Lower leg skin (tissue), 4 donors: ENCODE results near the gene ICA1. TPM values are rescaled to one million over a fixed set of nuclear protein-coding genes. Genes with fewer than 3 reads are reported as not detected.

ENCODE experiments used
- DNase-seq, 2 donors: peaks; one replicate each; pipeline ENCODE4 v3.0.0-alpha.2; 2019; ENCODE audit warnings: low spot score in 2 of 2
- H3K4me3 ChIP-seq: fragments of 200-600 bp; sonication (generic); 2 replicates; pipeline ENCODE4 v1.5.1; 2017; ENCODE audit warnings: mild to moderate bottlenecking, low read depth; ENCODE audit not compliant: poor library complexity, severe bottlenecking
- POLR2A ChIP-seq, 2 donors: fragments of 450-650 bp; IDR thresholded peaks; one replicate each; pipeline ENCODE4 v1.6.1; 2016 to 2017; ENCODE audit warnings: antibody characterized with exemption in 2 of 2, mild to moderate bottlenecking in 1 of 2, moderate library complexity in 1 of 2
- WGBS, 2 donors: methylation state at CpG; one replicate each; pipeline ENCODE4 v1.1.5; 2018; 5-methylcytosine and 5-hydroxymethylcytosine counted together
- intact Hi-C: fragments of 100-400 bp; cut with DNase I; formaldehyde crosslinking; loops from one replicate; pipeline ENCODE4 v1.15.0; 2023; ENCODE audit warnings: low total_unique reads
- total RNA-seq, 4 donors: library from RNA; depleted of rRNA; stranded (reverse); fragments of >200 nt; gene quantifications; one replicate each; pipeline ENCODE4 v1.1.0, GENCODE V29; 2016
- TF ChIP-seq, protein P1 (sequence below), 3 donors: fragments of 450-650 bp; IDR thresholded peaks; one replicate each; pipeline ENCODE4 v1.5.1; 2016; ENCODE audit warnings: antibody characterized with exemption in 3 of 3, mild to moderate bottlenecking in 3 of 3, moderate library complexity in 2 of 3

Gene ICA1
- total RNA-seq, 4 donors from 2014 or later: 12.8 to 33.6 (median 18.4) TPM

DNA sequence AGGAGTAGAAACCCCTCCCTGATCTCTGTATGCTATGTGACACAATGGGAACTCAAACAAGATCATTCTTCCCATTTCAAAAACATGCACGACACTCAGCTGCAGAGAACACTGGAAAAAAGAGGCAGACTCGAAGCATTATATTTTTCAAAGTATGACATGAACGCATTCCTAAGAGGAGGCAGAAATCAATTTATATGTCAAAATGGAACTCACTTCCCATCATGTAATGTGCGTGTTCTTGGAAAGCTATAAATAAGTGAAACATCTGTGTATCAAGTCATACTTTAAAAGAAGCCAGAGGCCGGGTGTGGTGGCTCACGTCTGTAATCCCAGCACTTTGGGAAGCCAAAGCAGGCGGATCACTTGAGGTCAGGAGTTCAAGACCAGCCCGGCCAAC is 142.7 kb downstream of the ICA1 start:
- H3K4me3 ChIP-seq: no peak overlapping the region
- intact Hi-C loops: no loop called here
- WGBS, 2 donors: 67 to 69% methylated on average over 8 of the region's 8 CpGs
- DNase-seq: no peak
- TF ChIP-seq POLR2A (IDR thresholded peaks at IDR 0.05): no peak
- TF ChIP-seq, protein P1, sequence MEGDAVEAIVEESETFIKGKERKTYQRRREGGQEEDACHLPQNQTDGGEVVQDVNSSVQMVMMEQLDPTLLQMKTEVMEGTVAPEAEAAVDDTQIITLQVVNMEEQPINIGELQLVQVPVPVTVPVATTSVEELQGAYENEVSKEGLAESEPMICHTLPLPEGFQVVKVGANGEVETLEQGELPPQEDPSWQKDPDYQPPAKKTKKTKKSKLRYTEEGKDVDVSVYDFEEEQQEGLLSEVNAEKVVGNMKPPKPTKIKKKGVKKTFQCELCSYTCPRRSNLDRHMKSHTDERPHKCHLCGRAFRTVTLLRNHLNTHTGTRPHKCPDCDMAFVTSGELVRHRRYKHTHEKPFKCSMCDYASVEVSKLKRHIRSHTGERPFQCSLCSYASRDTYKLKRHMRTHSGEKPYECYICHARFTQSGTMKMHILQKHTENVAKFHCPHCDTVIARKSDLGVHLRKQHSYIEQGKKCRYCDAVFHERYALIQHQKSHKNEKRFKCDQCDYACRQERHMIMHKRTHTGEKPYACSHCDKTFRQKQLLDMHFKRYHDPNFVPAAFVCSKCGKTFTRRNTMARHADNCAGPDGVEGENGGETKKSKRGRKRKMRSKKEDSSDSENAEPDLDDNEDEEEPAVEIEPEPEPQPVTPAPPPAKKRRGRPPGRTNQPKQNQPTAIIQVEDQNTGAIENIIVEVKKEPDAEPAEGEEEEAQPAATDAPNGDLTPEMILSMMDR (IDR thresholded peaks at IDR 0.05): no peak

DNA sequence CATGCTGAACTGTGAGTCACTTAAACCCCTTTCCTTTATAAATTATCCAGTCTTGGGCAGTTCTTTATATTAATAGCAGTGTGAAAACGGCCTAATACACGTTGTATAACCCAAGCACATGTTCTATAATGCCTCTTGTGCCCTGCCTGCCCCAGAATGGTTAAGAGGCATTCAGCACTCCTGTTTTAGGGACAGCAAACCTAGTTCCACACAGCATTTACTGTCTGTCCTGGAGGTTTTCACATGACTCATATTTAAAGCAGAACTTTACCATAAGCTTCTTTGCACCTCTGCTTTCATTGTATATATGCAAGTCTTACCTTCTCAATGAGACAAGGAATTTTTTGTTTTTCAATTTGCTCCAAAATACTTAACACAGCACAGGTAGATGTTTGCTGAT is 144.8 kb downstream of the ICA1 start:
- DNase-seq: no peak
- H3K4me3 ChIP-seq: no peak overlapping the region
- intact Hi-C loops: no loop called here
- 76 to 78% methylated on average over 2 of the region's 2 CpGs for whole genome bisulfite sequencing, 2 donors
- no peak for TF ChIP-seq POLR2A (IDR thresholded peaks at IDR 0.05)
- TF ChIP-seq, protein P1 (IDR thresholded peaks at IDR 0.05): no peak

DNA sequence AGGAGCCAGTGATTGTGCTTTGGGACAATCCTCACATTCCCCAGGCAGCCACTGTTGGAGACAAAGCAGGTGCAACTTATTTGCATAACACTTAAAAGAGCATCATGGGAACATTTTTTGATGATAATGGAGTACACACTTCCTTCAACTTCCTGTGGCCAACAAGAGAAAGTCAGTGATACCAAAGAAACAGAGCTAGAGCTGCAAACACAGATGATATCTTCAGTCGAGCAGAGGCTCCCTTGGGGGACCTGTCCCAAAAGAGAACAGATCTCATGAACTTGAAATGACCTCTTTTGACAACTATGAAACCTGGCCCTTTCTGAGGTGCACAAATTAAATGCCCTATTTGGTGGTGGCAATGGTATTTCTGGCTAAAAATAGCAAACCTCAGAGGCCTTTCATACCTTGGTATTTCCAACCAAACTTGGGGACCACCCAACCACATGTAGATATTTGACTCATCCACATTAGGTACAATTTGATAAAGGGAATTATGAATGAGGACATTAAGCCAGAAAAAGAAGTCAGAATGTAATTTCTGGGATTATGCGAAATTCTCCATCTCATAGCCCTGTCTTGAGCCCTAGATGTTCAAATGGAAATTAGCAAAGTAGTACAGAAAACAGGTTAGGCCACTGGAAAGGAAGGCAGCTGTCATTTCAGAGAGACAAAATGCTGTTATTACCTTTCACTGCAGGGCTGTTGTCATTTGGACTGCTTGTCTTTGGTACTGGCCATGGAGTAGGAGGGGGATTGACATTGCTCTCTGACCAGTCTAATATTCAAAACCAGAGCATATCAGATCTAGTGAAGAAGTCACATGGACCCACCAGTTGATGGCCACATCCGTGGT is 146.2 kb downstream of the ICA1 start:
- intact Hi-C loops: no loop called here
- no peak overlapping the region for H3K4me3 ChIP-seq
- DNase-seq: no peak
- 74 to 75% methylated on average over 3 of the region's 3 CpGs for WGBS, 2 donors
- no peak for TF ChIP-seq POLR2A (IDR thresholded peaks at IDR 0.05)
- TF ChIP-seq, protein P1 (IDR thresholded peaks at IDR 0.05): no peak

DNA sequence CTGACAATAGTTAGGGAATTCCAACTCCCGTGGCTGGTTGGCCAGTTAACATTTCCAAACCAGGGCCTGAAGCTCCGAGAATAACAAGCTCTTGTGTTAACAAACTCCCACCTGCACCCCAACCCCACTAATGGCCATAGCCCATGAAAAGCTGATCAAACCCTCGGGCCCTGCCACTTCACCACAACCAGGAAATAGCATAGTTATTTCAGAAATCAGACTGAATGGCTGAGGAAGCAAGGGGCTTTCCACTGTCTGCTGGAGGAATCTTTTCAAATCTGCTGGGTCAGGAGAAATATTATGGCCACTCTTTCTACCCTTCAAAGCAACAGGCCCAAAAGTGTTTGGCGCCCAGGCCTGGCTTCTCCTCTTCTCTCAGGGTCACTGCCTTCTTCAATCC is 147.8 kb downstream of the ICA1 start:
- WGBS, 2 donors: 84 to 89% methylated on average over 4 of the region's 4 CpGs
- H3K4me3 ChIP-seq: no peak overlapping the region
- no peak for TF ChIP-seq POLR2A (IDR thresholded peaks at IDR 0.05)
- TF ChIP-seq, protein P1 (IDR thresholded peaks at IDR 0.05): no peak
- no peak for DNase-seq
- intact Hi-C loops: no loop called here

DNA sequence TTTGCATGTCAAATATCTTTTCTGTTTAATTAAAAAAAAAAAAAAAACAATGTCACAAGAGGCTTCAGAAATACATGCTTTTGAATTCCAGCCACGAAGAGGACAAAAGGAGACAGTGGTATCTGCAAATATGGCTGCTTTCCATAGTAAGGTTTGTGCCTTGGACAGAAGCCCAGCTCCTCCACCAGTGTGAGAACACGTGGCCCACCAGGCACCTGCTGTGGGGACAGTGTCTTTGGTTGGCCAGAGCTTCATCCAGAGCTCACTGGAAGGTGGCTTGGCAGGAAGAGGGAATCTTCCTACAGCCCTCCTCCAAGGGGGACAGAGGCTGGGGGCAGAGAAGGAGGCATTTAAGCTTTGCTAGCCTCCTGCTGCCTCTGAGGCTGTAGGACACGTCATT is 148.8 kb downstream of the ICA1 start:
- no peak for DNase-seq
- H3K4me3 ChIP-seq: no peak overlapping the region
- intact Hi-C loops: no loop called here
- 88 to 93% methylated on average over 3 of the region's 3 CpGs for WGBS, 2 donors
- TF ChIP-seq, protein P1 (IDR thresholded peaks at IDR 0.05): no peak
- no peak for TF ChIP-seq POLR2A (IDR thresholded peaks at IDR 0.05)
